ENCODE results near the gene RNASEL. TPM values are rescaled to one million over a fixed set of nuclear protein-coding genes. Genes with fewer than 3 reads are reported as not detected.

RNASEL gene
- polyA plus RNA-seq, 6 donors from 2014 or later, result 5.0 to 10.1 (median 7.1) TPM

DNA sequence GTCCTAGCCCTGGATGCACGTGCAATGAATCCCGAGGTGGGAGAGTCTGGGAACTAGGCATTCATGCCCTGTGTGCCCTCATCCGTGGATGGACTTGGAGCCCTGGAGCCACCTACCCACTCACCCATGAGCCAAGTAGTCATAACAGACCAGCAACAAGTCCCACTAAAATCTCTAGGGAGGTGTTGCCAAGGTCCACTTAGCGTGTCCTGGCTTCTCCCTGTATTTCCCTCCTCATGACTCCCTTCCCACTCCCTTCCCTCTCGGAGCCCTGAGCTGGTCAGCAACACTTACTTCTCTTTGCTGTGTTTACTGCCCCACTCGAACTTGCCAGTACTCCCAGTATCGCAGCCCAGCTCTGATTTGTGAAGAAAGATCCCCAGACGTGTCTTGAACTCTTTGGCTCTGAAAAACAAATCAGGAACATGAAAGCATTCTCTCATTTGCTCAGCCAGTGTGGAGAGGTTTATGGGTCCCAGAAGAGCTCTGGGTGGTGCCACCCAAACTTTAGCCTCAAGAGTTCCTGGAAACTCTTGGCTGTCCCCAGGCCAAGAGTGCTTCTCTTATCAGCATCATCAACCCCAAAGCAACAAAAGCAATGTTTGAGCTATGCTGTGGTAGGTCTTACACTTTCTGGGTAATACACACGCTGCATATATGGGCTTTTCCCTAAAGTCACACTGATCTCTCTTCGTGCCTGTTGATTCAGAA is 14.0 kb upstream of the RNASEL start:
- H3K9me3 Mint-ChIP-seq, result no peaks in the 10 kb centered on the region
- peaks cover 0 to 7% (median 0%) of the 10 kb centered on the region in 3 donors for H3K27me3 Mint-ChIP-seq
- ATAC-seq (ENCODE audit: low read depth in 2 of 2), result no peak
- peaks cover 21 to 25% (median 21%) of the 10 kb centered on the region in 3 donors for H3K4me1 Mint-ChIP-seq
- H3K4me3 Mint-ChIP-seq, result peak overlapping the region; percentile 79 to 92 (median 89)
- no peak for DNase-seq
- H3K27ac Mint-ChIP-seq, result peak overlapping the region in 1 of 6 donors; percentile 76
- H3K36me3 Mint-ChIP-seq, result no peaks in the 10 kb centered on the region

- DNase-seq (no peak), ATAC-seq (ENCODE audit: low read depth in 2 of 2) (no peak)
- Mint-ChIP-seq H3K9me3 (no peaks in the 10 kb centered on the region), H3K27me3 (peaks cover 0 to 5% (median 0%) of the 10 kb centered on the region in 3 donors), H3K4me1 (peaks cover 15 to 19% (median 19%) of the 10 kb centered on the region in 3 donors), H3K36me3 (no peaks in the 10 kb centered on the region), H3K4me3 (no peak overlapping the region), H3K27ac (no peak overlapping the region)
Observed at GRCh38 chr1:182601913-182602312, 12.9 kb upstream of the RNASEL start.

- Mint-ChIP-seq H3K27ac (no peak overlapping the region), H3K4me3 (no peak overlapping the region), H3K36me3 (no peaks in the 10 kb centered on the region), H3K9me3 (no peaks in the 10 kb centered on the region), H3K4me1 (peaks cover 15 to 19% (median 18%) of the 10 kb centered on the region in 3 donors), H3K27me3 (peaks cover 0 to 6% (median 0%) of the 10 kb centered on the region in 3 donors)
- DNase-seq, result peak; percentile 73
- ATAC-seq (ENCODE audit: low read depth in 2 of 2), result peak; percentile 9 to 27
Observed at GRCh38 chr1:182601416-182601786, 12.3 kb upstream of the RNASEL start.

- H3K36me3 Mint-ChIP-seq, result no peaks in the 10 kb centered on the region
- no peak for ATAC-seq (ENCODE audit: low read depth in 2 of 2)
- H3K9me3 Mint-ChIP-seq, result no peaks in the 10 kb centered on the region
- no peak for DNase-seq
- no peak overlapping the region for H3K4me3 Mint-ChIP-seq
- H3K4me1 Mint-ChIP-seq, result peaks cover 15 to 23% (median 18%) of the 10 kb centered on the region in 3 donors
- no peak overlapping the region for H3K27ac Mint-ChIP-seq
- peaks cover 0 to 8% (median 0%) of the 10 kb centered on the region in 3 donors for H3K27me3 Mint-ChIP-seq
Observed at GRCh38 chr1:182600745-182601415, 11.8 kb upstream of the RNASEL start.

GRCh38 chr1:182600036-182600713 is 11.1 kb upstream of the RNASEL start:
- peaks cover 18 to 25% (median 18%) of the 10 kb centered on the region in 3 donors for H3K4me1 Mint-ChIP-seq
- peaks cover 0 to 8% (median 0%) of the 10 kb centered on the region in 3 donors for H3K27me3 Mint-ChIP-seq
- no peak overlapping the region for H3K27ac Mint-ChIP-seq
- no peaks in the 10 kb centered on the region for H3K9me3 Mint-ChIP-seq
- H3K4me3 Mint-ChIP-seq, result no peak overlapping the region
- no peak for ATAC-seq (ENCODE audit: low read depth in 2 of 2)
- no peaks in the 10 kb centered on the region for H3K36me3 Mint-ChIP-seq
- no peak for DNase-seq

DNA sequence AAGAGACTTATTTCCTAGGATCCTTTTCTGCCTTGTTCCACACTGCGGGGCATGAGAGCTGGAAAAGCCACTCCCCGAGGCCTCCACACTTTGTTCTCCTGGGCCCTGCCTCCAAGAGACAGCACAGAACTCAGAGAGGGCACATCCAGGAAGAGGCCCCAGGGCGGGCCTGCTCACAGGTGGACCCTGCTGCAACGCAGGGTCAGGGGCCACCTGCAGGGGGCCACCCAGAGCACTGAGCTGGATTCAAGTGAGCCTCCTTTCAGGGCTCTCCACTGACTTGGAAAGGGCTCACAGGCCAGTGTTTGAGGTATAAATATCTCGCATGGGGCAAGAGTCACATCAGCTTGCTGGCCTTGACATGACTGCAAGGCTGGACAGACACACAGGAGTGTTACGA is 10.3 kb upstream of the RNASEL start:
- Mint-ChIP-seq H3K36me3 (no peaks in the 10 kb centered on the region), H3K4me1 (peaks cover 14 to 21% (median 15%) of the 10 kb centered on the region in 3 donors), H3K27me3 (peaks cover 0 to 8% (median 0%) of the 10 kb centered on the region in 3 donors), H3K27ac (peak overlapping the region in 1 of 6 donors; percentile 27), H3K4me3 (peak overlapping the region in 1 of 8 donors; percentile 56), H3K9me3 (no peaks in the 10 kb centered on the region)
- DNase-seq, result no peak
- no peak for ATAC-seq (ENCODE audit: low read depth in 2 of 2)

- H3K27ac Mint-ChIP-seq, result peak overlapping the region in 1 of 6 donors; percentile 49
- H3K4me1 Mint-ChIP-seq, result peaks cover 3 to 10% (median 7%) of the 10 kb centered on the region in 3 donors
- no peak for ATAC-seq (ENCODE audit: low read depth in 2 of 2)
- H3K27me3 Mint-ChIP-seq, result peaks cover 0 to 4% (median 0%) of the 10 kb centered on the region in 3 donors
- H3K9me3 Mint-ChIP-seq, result no peaks in the 10 kb centered on the region
- no peaks in the 10 kb centered on the region for H3K36me3 Mint-ChIP-seq
- no peak for DNase-seq
- no peak overlapping the region for H3K4me3 Mint-ChIP-seq
Observed at GRCh38 chr1:182598296-182598695, 9.2 kb upstream of the RNASEL start.

- H3K4me3 Mint-ChIP-seq, result no peak overlapping the region
Observed at GRCh38 chr1:182596934-182597333, 7.9 kb upstream of the RNASEL start.

GRCh38 chr1:182595641-182596240 is 6.7 kb upstream of the RNASEL start:
- ATAC-seq (ENCODE audit: low read depth in 2 of 2), result peak; percentile 50
- H3K36me3 Mint-ChIP-seq, result no peaks in the 10 kb centered on the region
- H3K4me3 Mint-ChIP-seq, result no peak overlapping the region
- peaks cover 0 to 4% (median 0%) of the 10 kb centered on the region in 3 donors for H3K27me3 Mint-ChIP-seq
- peak; percentile 45 for DNase-seq
- H3K4me1 Mint-ChIP-seq, result peaks cover 0 to 7% (median 2%) of the 10 kb centered on the region in 3 donors
- H3K9me3 Mint-ChIP-seq, result no peaks in the 10 kb centered on the region
- H3K27ac Mint-ChIP-seq, result peak overlapping the region in 2 of 6 donors; percentile 58 to 75

More at GRCh38 chr1:182596934-182597333, 7.9 kb upstream of the RNASEL start:
- H3K27me3 Mint-ChIP-seq, result peaks cover 0 to 4% (median 0%) of the 10 kb centered on the region in 3 donors
- no peaks in the 10 kb centered on the region for H3K36me3 Mint-ChIP-seq
- H3K9me3 Mint-ChIP-seq, result no peaks in the 10 kb centered on the region
- H3K27ac Mint-ChIP-seq, result peak overlapping the region in 1 of 6 donors; percentile 64
- DNase-seq (no peak), ATAC-seq (ENCODE audit: low read depth in 2 of 2) (no peak)
- H3K4me1 Mint-ChIP-seq, result peaks cover 0 to 7% (median 2%) of the 10 kb centered on the region in 3 donors

- Mint-ChIP-seq H3K36me3 (peaks cover 9 to 16% of the 10 kb centered on the region in 2 donors), H3K9me3 (no peaks in the 10 kb centered on the region), H3K4me1 (peaks cover 35 to 42% (median 40%) of the 10 kb centered on the region in 3 donors), H3K27me3 (no peaks in the 10 kb centered on the region), H3K27ac (peak overlapping the region in 5 of 6 donors; percentile 61 to 100 (median 99)), H3K4me3 (peak overlapping the region; percentile 95 to 100 (median 97))
- no peak for ATAC-seq (ENCODE audit: low read depth in 2 of 2)
- no peak for DNase-seq
Observed at GRCh38 chr1:182589931-182590330, 875 bp upstream of the RNASEL start.

DNA sequence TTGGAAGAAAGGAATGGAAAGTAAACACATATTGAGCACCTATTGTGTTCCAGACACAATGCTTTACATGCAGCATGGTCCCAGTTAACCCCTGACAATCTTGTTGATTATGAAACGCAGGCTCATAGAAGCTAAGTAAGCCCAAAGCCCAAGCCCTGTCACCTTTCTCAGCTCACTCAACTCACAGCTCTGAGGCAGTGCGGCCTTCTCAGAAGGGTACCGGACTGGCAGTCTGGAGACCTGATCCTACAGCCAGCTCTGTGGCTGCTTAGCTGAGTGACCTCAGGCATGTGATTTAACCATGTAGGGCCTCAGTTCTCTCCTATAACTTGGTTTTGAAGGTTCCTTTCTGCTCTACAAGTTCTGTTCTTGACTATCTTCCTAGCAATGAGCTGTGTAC is 464 bp upstream of the RNASEL start:
- peak overlapping the region; percentile 98 to 100 (median 99) for H3K27ac Mint-ChIP-seq
- peak overlapping the region; percentile 95 to 100 (median 97) for H3K4me3 Mint-ChIP-seq
- H3K36me3 Mint-ChIP-seq, result peaks cover 9 to 16% of the 10 kb centered on the region in 2 donors
- no peaks in the 10 kb centered on the region for H3K9me3 Mint-ChIP-seq
- peaks cover 39 to 46% (median 44%) of the 10 kb centered on the region in 3 donors for H3K4me1 Mint-ChIP-seq
- DNase-seq (no peak), ATAC-seq (ENCODE audit: low read depth in 2 of 2) (no peak)
- H3K27me3 Mint-ChIP-seq, result no peaks in the 10 kb centered on the region

GRCh38 chr1:182587666-182588499 is 1.2 kb downstream of the RNASEL start:
- Mint-ChIP-seq H3K27ac (peak overlapping the region; percentile 98 to 100 (median 99)), H3K9me3 (no peaks in the 10 kb centered on the region), H3K36me3 (peaks cover 18 to 24% of the 10 kb centered on the region in 2 donors), H3K4me1 (peaks cover 43 to 62% (median 61%) of the 10 kb centered on the region in 3 donors), H3K4me3 (peak overlapping the region; percentile 95 to 100 (median 97)), H3K27me3 (no peaks in the 10 kb centered on the region)
- peak in 1 of 2 donors; percentile 17 for ATAC-seq (ENCODE audit: low read depth in 2 of 2)
- no peak for DNase-seq
